NOMO-1 treated with dmso at 0.1 percent for 144 hours (cell line): ENCODE data around the gene TAB2.

Experiments
- DNase-seq: peaks from one replicate; lab custom pipeline; 2025; ENCODE audit not compliant: unreplicated experiment; lab: John Stamatoyannopoulos, UW

Gene TAB2

GRCh38 chr6:149409617-149410016 lies 92.1 kb downstream of the TAB2 start:
- no peak for DNase-seq

DNA sequence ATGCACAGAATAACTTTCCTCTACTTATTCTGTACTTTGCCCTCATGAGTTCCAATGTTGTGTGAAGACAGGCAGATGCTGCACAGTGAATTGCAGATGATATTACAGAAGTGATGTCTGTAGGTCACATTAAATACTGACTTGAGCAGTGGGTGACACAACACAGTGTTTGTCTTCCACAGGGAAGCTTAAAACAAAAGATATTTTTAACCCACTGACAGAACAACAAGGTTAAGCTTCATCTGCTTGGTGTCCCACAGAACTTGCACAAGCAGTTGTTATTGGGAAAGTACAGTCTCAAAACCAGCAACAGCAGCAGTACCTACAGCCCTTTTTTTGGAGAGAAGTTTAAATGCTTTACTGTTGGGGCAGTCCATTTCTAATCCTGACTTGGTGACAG lies 93.0 kb downstream of the TAB2 start:
- DNase-seq = no peak

DNA sequence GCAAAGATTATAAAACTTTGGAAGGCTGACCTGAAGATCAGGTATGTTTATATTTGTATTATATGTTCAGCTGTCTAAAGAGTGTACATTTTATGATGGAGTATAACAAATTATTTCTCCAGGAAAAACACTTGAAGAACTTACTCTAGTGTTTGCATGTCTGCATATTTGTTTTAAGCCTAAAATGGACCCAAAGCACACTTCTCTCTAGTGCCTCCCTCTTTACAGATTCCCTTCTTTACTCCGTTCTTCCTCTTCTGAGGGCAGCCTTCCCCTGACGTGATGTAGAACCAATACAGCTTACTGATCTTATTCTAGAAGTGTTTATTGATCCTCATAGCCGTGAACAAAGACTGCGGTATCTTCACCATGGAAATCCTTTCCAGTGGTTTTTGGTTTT lies 96.5 kb downstream of the TAB2 start:
- DNase-seq = no peak

- DNase-seq = no peak
Observed at GRCh38 chr6:149414821-149415220, 97.3 kb downstream of the TAB2 start.

DNA sequence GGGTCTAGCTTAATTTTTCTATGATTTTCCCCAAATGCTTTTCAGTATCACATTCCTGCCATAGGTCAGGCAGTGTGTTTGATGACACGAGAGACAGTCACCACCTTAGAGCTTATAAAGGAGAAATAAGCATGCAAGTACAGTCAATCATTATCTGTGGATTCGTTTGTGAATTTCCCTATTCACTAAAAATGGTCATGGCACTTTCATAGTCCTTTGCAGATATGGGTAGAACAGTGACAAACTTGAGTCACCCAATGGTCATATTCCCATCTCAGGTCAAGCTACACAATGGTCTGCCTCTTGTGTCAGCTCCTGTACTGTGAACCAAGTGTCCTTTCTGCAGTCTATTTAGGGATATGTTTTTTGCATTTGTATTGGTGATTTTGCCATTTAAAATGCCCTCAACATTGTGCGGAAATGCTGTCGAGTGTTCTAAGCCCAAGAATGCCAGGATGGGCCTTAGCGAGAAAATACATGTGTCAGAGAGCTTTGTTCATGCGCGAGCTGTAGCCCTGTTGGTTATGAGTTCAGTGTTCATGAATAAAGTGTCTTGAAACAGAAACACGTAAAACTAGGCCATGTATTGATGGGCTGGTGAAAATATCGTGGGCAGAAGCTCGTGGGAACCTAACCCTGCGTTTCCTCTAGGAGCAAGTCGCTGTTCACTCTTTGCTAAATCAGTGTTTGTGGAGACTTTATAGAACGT lies 102.3 kb downstream of the TAB2 start:
- DNase-seq = no peak

DNA sequence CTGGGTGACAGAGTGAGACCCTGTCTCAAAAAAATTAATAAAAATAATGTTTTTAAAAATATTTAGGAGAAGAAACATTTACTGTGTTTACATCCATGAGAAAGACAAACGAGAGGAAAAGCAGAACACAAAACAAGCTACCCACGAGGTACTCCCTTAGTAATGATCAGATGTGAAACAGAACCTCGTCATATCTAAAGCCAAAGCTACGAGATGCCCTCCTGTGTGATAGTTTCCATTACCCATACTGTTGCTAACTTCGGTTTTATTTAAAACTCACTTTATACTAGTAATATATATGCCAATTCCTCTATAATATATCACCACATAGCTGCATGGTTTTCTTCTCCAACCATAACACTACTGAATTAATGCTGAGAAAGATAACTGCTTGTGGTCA lies 103.6 kb downstream of the TAB2 start:
- no peak for DNase-seq

DNA sequence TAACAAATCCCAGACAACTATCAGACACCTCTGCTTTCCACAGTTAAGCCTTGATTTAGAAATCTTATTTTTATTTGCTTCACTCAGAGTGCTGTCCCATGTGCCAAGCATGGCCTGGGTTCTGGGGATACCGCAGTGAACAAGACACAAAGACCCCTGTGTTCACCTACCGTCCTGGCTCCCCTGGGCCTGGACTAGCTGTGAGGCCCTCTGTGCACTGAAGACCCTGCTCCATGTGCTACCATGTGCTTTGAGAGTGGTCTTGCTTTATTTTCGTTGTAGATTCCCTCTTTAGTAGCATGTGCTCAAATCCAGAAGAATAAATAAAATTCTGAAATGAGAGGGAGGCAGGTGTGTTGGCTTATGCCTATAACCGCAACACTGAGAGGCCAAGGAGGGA lies 105.1 kb downstream of the TAB2 start:
- no peak for DNase-seq

DNA sequence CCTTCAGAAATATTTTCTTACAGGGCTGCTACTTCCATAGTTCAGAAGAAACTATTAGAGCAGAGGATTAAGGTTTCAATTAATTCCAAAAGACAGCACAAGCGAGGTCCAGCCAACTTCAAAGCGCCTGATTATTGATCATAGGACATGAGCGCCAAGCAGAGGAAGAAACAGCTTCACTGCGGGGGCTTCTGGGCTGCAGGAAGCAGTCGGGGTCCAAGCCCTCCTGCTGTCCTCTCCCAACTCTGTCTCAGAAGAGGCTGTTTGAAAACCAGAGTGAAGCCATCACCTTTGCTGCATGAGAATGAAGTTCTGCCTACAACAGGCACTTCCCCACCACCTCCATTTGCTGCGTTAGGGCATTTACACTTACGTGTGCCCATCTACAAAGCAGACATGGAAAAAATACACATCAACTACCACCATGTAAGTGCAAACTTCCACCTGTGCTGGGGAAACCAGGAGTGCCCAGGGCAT lies 106.5 kb downstream of the TAB2 start:
- no peak for DNase-seq

DNA sequence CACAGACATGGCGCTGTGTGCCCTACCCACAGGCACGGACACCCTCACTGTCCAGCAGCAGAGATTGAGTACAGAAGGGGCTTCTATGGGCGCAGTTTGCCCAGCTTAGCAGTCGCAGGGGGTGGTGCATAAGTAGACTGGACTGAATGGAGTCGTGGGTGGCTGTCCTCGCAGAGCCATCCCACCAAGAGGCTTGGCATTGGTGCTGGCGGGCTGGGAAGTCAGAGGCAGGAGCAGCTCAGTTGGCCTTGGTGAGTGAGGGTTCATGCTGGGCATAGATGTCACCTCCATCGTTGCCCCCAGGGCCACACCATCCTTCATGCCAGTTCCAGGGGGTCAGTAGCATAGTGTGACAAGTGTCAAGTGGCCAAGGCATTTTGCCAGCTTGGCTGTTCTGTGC lies 107.7 kb downstream of the TAB2 start:
- DNase-seq = no peak

- DNase-seq = no peak
Observed at GRCh38 chr6:149425754-149426153, 108.2 kb downstream of the TAB2 start.

GRCh38 chr6:149428606-149429005 lies 111.1 kb downstream of the TAB2 start:
- DNase-seq = no peak

GRCh38 chr6:149429427-149430360 lies 112.2 kb downstream of the TAB2 start:
- DNase-seq = no peak

- DNase-seq = peak; percentile 27
Observed at GRCh38 chr6:149431905-149432775, 114.6 kb downstream of the TAB2 start.

DNA sequence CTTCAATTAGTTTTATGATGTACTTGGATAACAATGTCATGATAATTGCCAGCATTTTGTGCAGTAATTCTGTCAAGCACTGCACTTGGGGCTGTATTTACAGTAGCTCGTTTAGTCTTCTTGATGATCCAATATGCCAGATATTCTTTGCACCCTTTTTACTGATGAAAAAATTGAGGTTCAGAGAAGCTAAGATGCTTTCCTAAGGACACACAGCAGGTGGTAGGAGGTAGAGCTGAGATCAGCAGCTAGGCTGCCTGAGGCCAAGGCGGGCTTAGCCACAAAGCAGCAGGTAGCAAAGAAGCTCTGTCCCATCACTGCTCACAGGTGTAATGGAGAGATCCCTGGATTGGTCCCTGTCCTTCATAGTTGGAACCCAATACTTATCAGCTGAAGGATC lies 115.9 kb downstream of the TAB2 start:
- DNase-seq = no peak

DNA sequence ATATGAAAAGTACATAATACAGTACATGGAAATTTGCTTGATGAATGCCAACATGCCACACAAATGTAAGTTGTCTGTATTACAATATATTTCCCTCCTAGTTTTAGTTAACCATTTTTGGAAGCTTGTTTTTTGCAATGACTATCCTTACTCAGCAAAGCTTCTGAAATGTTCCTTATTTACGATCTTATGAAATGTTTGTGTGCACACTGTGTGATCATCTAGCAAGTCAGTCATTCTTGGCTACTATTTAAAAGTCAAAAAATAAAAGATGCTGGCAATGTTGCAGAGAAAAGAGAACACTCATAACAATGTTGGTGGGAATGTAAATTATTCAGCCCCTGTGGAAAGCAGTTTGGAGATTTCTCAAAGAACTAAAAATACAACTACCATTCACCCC lies 116.4 kb downstream of the TAB2 start:
- DNase-seq = no peak

DNA sequence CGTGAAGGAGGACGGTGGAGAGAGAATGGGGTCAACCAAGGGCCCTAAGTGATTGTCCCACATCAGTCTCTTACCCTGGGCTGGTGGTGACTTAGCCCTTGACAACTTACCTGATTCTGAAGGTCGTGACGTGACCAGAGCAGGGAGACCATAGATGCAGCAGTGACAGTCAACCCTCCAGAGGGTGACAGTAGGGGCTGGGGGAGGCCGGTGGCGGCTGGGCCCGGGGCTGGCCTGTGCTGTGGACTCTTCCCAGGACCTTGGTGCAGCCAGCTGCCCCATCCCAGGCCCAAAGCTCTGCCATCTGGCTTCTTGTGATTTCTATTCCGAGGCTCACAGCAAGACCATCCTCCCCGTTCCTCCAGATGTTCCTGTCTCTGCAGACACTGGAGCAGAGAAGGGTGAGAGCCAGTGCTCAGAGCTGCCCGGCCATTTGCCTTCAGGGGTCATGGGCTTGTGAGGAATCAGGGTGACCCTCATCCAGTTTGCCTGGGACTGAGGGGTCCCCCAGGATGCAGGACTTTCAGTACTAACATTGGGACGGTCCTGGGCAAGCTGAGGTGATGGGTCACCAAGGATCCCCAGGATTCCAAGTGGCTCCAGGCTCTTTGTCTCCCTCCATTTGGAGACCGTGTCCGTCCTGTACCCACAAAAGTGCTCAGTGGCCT lies 118.5 kb downstream of the TAB2 start:
- no peak for DNase-seq

- no peak for DNase-seq
Observed at GRCh38 chr6:149436647-149437046, 119.1 kb downstream of the TAB2 start.

DNA sequence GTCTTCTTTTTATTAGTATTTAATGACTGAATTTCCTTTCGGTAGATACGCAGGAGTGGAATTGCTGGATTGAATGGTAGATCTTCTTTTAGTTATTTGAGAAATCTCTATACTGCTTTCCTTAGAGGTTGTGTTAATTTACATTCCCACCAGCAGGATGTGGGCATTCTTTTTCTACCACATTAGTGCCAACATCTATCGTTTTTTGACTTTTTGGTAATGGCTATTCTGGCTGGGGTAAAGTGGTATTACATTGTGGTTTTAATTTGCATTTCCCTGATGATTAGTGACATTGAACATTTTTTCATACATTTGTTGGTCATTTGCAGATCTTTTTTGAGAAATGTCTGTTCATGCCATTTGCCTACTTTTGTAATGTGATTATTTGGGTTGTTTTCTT lies 119.7 kb downstream of the TAB2 start:
- no peak for DNase-seq

- no peak for DNase-seq
Observed at GRCh38 chr6:149438855-149439254, 121.3 kb downstream of the TAB2 start.

GRCh38 chr6:149439626-149440025 lies 122.1 kb downstream of the TAB2 start:
- no peak for DNase-seq
